Spleen (tissue), 11 donors: ENCODE data around the gene RGS16. TPM values are rescaled to one million over a fixed set of nuclear protein-coding genes. Genes with fewer than 3 reads are reported as not detected.

ENCODE experiments used
- DNase-seq: peaks from one replicate; pipeline ENCODE4 v3.0.0-alpha.2; 2020
- H3K27ac ChIP-seq, 8 donors: fragments of 200-600 bp; sonication (generic) in 7 of 8; 1 replicate in 4 of 8; 2 replicates in 4 of 8; pipeline versions ENCODE4 v1.5.0 to v1.8.0; 2016 to 2021; ENCODE audit warnings: inconsistent platforms in 4 of 8, mild to moderate bottlenecking in 4 of 8, moderate library complexity in 1 of 8
- H3K27me3 ChIP-seq, 7 donors: fragments of 200-600 bp; sonication (generic) in 6 of 7; replicated peaks in 1 of 7; 1 replicate in 4 of 7; 2 replicates in 3 of 7; pipeline versions ENCODE4 v1.5.0 to v1.8.0; 2016 to 2021; ENCODE audit warnings: inconsistent platforms in 3 of 7, mild to moderate bottlenecking in 1 of 7
- H3K36me3 ChIP-seq, 6 donors: fragments of 200-600 bp; sonication (generic) in 5 of 6; 1 replicate in 4 of 6; 2 replicates in 2 of 6; pipeline versions ENCODE4 v1.5.0 to v1.8.0; 2016 to 2021; ENCODE audit warnings: inconsistent platforms in 2 of 6
- H3K4me1 ChIP-seq, 6 donors: fragments of 200-600 bp; sonication (generic) in 5 of 6; 1 replicate in 3 of 6; 2 replicates in 3 of 6; pipeline versions ENCODE4 v1.5.0 to v1.8.0; 2016 to 2021; ENCODE audit warnings: inconsistent platforms in 3 of 6
- H3K4me3 ChIP-seq, 8 donors: fragments of 200-600 bp; sonication (generic) in 7 of 8; 1 replicate in 4 of 8; 2 replicates in 4 of 8; pipeline versions ENCODE4 v1.5.0 to v1.8.0; 2016 to 2021; ENCODE audit warnings: inconsistent platforms in 4 of 8, mild to moderate bottlenecking in 4 of 8, moderate library complexity in 2 of 8
- H3K9me3 ChIP-seq, 8 donors: fragments of 200-600 bp; sonication (generic) in 7 of 8; 1 replicate in 4 of 8; 2 replicates in 4 of 8; pipeline versions ENCODE4 v1.5.0 to v1.8.0; 2016 to 2021; ENCODE audit warnings: inconsistent platforms in 4 of 8
- CTCF ChIP-seq, 11 experiments: fragments of 200-600 bp in 7 of 11; fragments of 450-650 bp in 4 of 11; sonication (generic) in 4 of 11; IDR thresholded peaks in 8 of 11; conservative IDR thresholded peaks in 3 of 11; 1 replicate in 7 of 11; 2 replicates in 4 of 11; pipeline versions ENCODE4 v1.4.0 to v1.8.0; 2016 to 2021; ENCODE audit warnings: antibody characterized with exemption in 11 of 11, inconsistent platforms in 4 of 11, mild to moderate bottlenecking in 1 of 11
- POLR2A ChIP-seq, 3 donors: fragments of 450-650 bp; IDR thresholded peaks; one replicate each; pipeline ENCODE4 v1.5.1; 2017; ENCODE audit warnings: antibody characterized with exemption in 3 of 3, mild to moderate bottlenecking in 1 of 3
- POLR2AphosphoS5 ChIP-seq, 3 donors: sonication (generic); formaldehyde crosslinking; IDR thresholded peaks; one replicate each; pipeline ENCODE4 v1.5.1; 2017; ENCODE audit warnings: antibody characterized with exemption in 3 of 3
- WGBS, 5 donors: extraction: QIAGEN DNeasy Blood & Tissue Kit in 3 of 5; methylation state at CpG; one replicate each; pipeline versions ENCODE4 v1.1.5 to v1.1.7; 2013 to 2018; 5-methylcytosine and 5-hydroxymethylcytosine counted together
- intact Hi-C: fragments of 100-400 bp; cut with DNase I; formaldehyde crosslinking; loops from one replicate; pipeline ENCODE4 v1.15.0; 2023; ENCODE audit warnings: low total_unique reads
- polyA plus RNA-seq, 3 donors: library from polyadenylated mRNA; stranded (reverse); fragments of 200-250 nt; gene quantifications; one replicate each; pipeline ENCODE4 v1.2.1, GENCODE V29; 2013
- total RNA-seq, 7 donors: library from RNA; depleted of rRNA in 3 of 7; stranded (reverse); fragments of >200 nt in 3 of 7; fragmentation: NEBNext Ultra II Directional in 4 of 7; extraction: Animal tissue kit (Norgen Biotek cat#: 25700) in 4 of 7; gene quantifications; one replicate each; pipeline versions ENCODE4 v1.1.0 to v1.2.1, GENCODE V29; 2016 to 2021
- donor health status: healthy with polysubstance abuse.
- donor health status: DM: no; HTN: no; CAD: no; lungs with moderate emphysema.
- donor health status: DM: no; HTN: no; CAD: no.
- donor health status: Bipolar disorder and iron deficiency.
- donor health status: healthy.
- donor health status: DM: no; HTN: no; CAD: no.
- donor health status: DM: yes; HTN: yes; CAD: no.

Gene RGS16
- total and polyA plus RNA-seq, 10 donors: 2.6 to 24.2 (median 4.3) TPM

- DNase-seq: no peak
- no peaks in the 10 kb centered on the region for H3K9me3 ChIP-seq
- H3K27me3 ChIP-seq: no peaks in the 10 kb centered on the region
- TF ChIP-seq POLR2A (IDR thresholded peaks at IDR 0.05): no peak
- TF ChIP-seq POLR2AphosphoS5 (IDR thresholded peaks at IDR 0.05): no peak
- TF ChIP-seq CTCF (IDR thresholded peaks at IDR 0.05 in 8 of 11, conservative IDR thresholded peaks at IDR 0.05 in 3 of 11): no peak
- WGBS, 5 donors: 66 to 86% (median 84%) methylated on average over 3 of the region's 3 CpGs
- H3K27ac ChIP-seq: peak overlapping the region in 3 of 8 donors; percentile 18 to 45 (median 22)
- peaks cover 0 to 19% (median 5%) of the 10 kb centered on the region in 6 donors for H3K4me1 ChIP-seq
- peaks cover 0 to 17% (median 9%) of the 10 kb centered on the region in 6 donors for H3K36me3 ChIP-seq
- no peak overlapping the region for H3K4me3 ChIP-seq
- intact Hi-C loops: no loop called here
Measured at GRCh38 chr1:182568647-182569284, 35.4 kb downstream of the RGS16 start.

- 93 to 98% (median 97%) methylated on average over 5 of the region's 5 CpGs for WGBS, 5 donors
- no peak for DNase-seq
- intact Hi-C loops: no loop called here
- no peaks in the 10 kb centered on the region for H3K9me3 ChIP-seq
- H3K4me1 ChIP-seq: peaks cover 0 to 19% (median 5%) of the 10 kb centered on the region in 6 donors
- no peak overlapping the region for H3K27ac ChIP-seq
- H3K36me3 ChIP-seq: peaks cover 0 to 6% (median 2%) of the 10 kb centered on the region in 6 donors
- H3K27me3 ChIP-seq: no peaks in the 10 kb centered on the region
- H3K4me3 ChIP-seq: no peak overlapping the region
- TF ChIP-seq CTCF (IDR thresholded peaks at IDR 0.05 in 8 of 11, conservative IDR thresholded peaks at IDR 0.05 in 3 of 11) (no peak), POLR2A (IDR thresholded peaks at IDR 0.05) (no peak), POLR2AphosphoS5 (IDR thresholded peaks at IDR 0.05) (no peak)
Measured at GRCh38 chr1:182567629-182568028, 36.6 kb downstream of the RGS16 start.

GRCh38 chr1:182565537-182565936 is 38.7 kb downstream of the RGS16 start:
- intact Hi-C loops: no loop called here
- Histone ChIP-seq H3K27me3 (no peaks in the 10 kb centered on the region), H3K27ac (no peak overlapping the region), H3K4me3 (no peak overlapping the region), H3K4me1 (peaks cover 0 to 19% (median 5%) of the 10 kb centered on the region in 6 donors), H3K9me3 (no peaks in the 10 kb centered on the region), H3K36me3 (no peaks in the 10 kb centered on the region)
- WGBS, 5 donors: 65 to 82% (median 70%) methylated on average over 3 of the region's 3 CpGs
- DNase-seq: no peak
- TF ChIP-seq POLR2A (IDR thresholded peaks at IDR 0.05) (no peak), POLR2AphosphoS5 (IDR thresholded peaks at IDR 0.05) (no peak), CTCF (IDR thresholded peaks at IDR 0.05 in 8 of 11, conservative IDR thresholded peaks at IDR 0.05 in 3 of 11) (no peak)

GRCh38 chr1:182564406-182565004 is 39.7 kb downstream of the RGS16 start:
- no peaks in the 10 kb centered on the region for H3K36me3 ChIP-seq
- TF ChIP-seq POLR2AphosphoS5 (IDR thresholded peaks at IDR 0.05) (no peak), POLR2A (IDR thresholded peaks at IDR 0.05) (no peak), CTCF (IDR thresholded peaks at IDR 0.05 in 8 of 11, conservative IDR thresholded peaks at IDR 0.05 in 3 of 11) (no peak)
- H3K27me3 ChIP-seq: no peaks in the 10 kb centered on the region
- H3K9me3 ChIP-seq: no peaks in the 10 kb centered on the region
- intact Hi-C loops: no loop called here
- peaks cover 0 to 12% (median 2%) of the 10 kb centered on the region in 6 donors for H3K4me1 ChIP-seq
- H3K4me3 ChIP-seq: no peak overlapping the region
- 76 to 89% (median 83%) methylated on average over 2 of the region's 2 CpGs for WGBS, 5 donors
- no peak overlapping the region for H3K27ac ChIP-seq
- DNase-seq: no peak
